Effector CD4-positive, alpha-beta T cell (primary cell): ENCODE measurements around the gene IKZF4.
A peak's percentile ranks its signal among the peaks of the same experiment; 100 is the strongest.
"Not testable (repeated sequence)": the region's sequence is repeated elsewhere in the genome, so short reads cannot be mapped to it uniquely, and the experiment has no call there.

Experiments
- DNase-seq: peaks from one replicate; pipeline ENCODE4 v3.0.0-alpha.2; 2020

Gene IKZF4

GRCh38 chr12:56040963-56041551 is 20.2 kb downstream of the IKZF4 start:
- DNase-seq, result no peak

GRCh38 chr12:56041552-56042429 is 20.9 kb downstream of the IKZF4 start, which contains the start of gene RPS26:
Gene RPS26 (plus strand): TSS chr12:56041918. CDS start chr12:56042167, 249 bp downstream.
- peak; percentile 93 for DNase-seq

GRCh38 chr12:56042430-56042813 is 21.6 kb downstream of the IKZF4 start:
- not testable (repeated sequence) for DNase-seq

DNA sequence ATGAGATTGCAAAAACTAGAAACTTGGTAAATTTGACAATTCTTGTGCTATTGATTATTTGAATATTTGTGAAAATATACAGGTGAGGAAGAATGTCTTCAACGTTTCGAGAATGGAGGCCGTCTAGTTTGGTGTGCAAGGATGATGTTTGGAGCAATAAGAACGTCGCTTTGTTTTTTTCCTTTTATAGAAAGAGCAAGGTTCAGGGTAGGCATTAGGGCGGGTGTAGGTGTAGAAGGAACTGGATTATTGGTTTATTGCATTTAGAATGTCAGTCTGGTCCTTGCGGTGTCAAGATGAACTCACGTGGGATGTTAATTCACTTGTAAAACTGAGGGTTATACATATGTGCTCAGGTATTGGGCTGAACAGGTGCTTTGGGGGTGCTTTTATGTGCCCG is 22.0 kb downstream of the IKZF4 start:
- DNase-seq, result no peak

DNA sequence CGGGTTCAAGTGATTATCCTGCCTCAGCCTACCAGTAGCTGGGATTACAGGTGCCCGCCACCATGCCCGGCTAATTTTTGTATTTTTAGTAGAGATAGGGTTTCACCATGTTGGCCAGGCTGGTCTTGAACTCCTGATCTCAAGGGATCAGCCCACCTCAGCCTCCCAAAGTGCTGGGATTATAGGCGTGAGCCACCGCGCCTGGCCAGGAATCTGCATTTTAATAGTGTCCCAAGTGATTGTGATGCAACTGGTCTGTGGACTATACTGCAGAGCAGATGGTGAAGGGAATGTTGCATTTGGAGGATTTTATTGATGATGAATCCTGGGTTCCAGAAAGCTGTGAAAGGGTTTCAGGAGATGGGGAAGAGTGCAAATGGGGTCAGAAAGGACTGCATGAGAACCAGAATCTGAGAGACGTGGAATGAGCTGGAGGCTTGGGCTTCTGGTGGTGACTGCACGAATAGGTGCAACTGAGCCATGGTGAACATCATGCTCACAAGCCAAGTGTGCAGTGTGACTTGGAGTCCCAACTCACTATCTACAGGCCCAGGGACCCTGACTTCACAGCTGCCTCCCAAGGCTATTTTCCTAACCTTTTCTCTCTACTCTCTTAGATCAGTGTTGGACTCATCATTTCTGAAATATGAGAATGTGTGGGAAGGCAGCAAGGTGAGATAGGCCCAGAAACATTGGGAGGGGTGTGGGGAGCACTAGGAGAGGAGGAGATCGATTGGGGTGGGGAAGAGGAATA is 25.4 kb downstream of the IKZF4 start:
- no peak for DNase-seq

DNA sequence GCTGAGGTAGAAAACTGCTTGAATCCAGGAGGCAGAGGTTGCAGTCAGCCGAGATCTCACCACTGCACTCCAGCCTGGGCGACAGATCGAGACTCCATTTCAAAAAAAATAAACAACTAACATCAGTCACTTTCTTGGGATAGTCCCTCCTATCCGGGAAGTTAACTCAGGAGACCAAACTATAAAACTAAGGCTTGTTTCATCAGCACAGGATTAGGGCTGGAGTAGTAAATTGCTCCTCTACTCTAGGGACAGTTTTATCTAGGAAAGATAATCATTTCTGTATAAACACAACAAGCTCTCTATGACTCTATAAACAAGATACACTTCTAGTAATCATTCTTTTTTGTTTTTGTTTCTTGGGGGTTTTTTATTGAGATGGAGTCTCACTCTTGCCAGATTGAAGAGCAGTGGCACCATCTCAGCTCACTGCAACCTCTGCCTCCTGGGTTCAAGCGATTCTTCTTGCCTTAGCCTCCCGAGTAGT is 32.6 kb downstream of the IKZF4 start:
- no peak for DNase-seq

DNA sequence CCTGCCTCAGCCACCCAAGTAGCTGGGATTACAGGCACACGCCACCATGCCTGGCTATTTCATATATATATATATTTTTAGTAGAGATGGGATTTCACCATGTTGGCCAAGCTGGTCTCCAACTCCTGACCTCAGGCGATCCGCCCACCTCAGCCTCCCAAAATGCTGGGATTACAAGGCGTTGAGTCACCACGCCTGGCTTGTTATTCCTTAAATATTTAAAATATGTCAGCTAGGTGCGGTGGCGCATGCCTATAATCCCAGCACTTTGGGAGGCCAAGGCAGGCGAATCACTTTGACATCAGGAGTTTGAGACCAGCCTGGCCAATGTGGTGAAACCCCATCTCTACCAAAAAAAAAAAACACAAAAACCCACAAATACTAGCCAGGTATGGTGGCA is 39.1 kb downstream of the IKZF4 start:
- DNase-seq, result not testable (repeated sequence)

DNA sequence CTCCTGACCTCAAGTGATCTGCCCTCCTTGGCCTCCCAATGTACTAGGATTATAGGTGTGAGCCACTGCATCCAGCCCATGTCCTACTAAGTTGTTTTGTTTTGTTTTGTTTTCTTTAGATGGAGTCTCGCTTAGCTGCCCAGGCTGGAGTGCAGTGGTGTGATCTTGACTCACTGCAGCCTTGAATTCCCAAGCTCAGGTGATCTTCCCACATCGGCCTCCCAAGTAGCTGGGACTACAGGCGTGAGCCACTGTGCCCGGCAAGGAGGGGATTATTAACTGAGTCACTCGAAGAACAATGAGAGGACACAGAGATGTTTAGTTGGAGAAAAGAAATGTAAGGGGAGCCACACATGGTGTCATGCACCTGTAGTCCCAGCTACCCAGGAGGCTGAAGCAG is 41.1 kb downstream of the IKZF4 start:
- no peak for DNase-seq

DNA sequence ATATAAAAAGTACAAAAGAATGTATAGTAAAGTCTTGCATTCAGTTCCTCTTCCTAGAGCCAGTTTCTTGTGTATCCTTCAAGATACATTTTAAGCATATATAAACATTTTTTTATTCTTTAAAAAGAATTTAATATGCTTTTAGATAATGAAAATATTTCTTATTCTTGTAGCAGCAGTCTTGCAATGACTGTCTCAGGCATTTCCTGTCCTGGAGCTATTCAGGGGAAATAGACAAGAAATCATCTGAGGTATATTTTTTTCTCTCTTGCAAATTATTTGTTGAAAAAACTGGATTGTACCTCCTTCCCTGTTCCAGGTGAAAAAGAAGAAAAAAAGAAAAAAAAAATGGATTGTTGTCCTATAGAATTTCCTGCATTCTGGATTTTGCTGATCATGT is 42.2 kb downstream of the IKZF4 start:
- DNase-seq, result no peak

GRCh38 chr12:56071648-56072047 is 50.8 kb downstream of the IKZF4 start:
- DNase-seq, result no peak

- no peak for DNase-seq
Observed at GRCh38 chr12:56074396-56074795, 53.6 kb downstream of the IKZF4 start.

GRCh38 chr12:56077966-56078365 is 57.1 kb downstream of the IKZF4 start:
- DNase-seq, result not testable (repeated sequence)

- DNase-seq, result no peak
Observed at GRCh38 chr12:56078427-56078826, 57.6 kb downstream of the IKZF4 start.

DNA sequence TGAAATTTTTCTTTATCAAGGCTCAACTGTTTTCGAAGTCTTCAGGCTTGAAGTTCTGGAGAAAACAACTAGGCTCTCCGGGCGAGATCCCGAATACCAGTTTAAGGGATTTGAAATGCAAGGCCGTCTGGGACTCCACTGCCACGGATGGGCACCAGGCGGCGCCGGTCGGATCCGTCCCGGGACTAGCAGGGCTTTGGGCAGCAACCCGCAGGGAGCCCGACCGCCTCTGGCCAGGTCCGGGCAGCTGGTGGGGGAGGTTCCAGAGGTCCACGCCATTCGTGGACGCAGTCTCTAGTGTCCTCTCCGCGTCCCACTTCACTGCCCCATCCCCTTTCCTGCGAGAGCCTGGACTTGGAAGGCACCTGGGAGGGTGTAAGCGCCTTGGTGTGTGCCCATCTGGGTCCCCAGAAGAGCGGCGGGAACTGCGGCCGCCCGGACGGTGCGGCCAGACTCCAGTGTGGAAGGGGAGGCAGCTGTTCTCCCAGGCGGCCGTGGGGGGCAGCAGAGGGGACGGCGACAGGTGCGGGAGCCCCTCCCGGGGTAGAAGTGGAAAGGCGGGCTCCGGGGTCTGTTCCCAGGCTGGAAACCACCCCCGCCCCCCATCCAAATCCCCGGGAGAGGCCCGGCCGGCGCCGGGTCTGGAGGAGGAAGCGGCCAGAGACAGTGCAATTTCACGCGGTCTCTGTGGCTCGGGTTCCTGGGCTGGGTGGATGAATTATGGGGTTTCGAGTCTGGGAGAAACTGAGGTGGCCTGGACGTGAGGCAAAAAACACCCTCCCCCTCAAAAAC is 58.3 kb downstream of the IKZF4 start:
- peak; percentile 36 for DNase-seq

DNA sequence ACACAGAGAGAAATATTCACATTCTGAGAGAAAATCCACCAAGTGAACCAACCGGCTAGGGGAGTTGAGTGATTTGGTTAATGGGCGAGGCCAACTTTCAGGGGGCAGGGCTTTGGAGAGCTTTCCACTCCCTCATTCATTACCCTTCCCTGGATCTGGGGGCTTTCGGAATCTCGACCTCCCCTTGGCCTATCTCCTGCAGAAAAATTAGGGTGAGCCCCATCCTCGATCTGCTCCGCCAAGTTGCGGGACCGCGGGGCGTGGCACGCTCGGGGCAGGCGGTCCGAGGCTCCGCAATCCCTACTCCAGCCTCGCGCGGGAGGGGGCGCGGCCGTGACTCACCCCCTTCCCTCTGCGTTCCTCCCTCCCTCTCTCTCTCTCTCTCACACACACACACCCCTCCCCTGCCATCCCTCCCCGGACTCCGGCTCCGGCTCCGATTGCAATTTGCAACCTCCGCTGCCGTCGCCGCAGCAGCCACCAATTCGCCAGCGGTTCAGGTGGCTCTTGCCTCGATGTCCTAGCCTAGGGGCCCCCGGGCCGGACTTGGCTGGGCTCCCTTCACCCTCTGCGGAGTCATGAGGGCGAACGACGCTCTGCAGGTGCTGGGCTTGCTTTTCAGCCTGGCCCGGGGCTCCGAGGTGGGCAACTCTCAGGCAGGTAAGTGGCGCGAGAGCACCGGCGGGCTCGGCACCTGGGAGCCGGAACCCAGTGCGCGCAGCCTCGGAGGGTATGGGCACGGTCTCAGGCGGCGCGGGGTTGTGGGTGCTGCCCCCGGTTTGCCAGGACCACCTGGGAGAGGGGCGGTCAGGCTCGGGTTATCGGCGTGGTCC is 59.1 kb downstream of the IKZF4 start, which contains the start of gene ERBB3:
ERBB3 (plus strand) TSS at position 443 of the 833 bp plus-strand sequence; CDS start at position 579, 136 bp downstream.
- DNase-seq, result peak; percentile 60

GRCh38 chr12:56080556-56081138 is 59.8 kb downstream of the IKZF4 start:
- no peak for DNase-seq

GRCh38 chr12:56081393-56082347 is 60.8 kb downstream of the IKZF4 start:
- no peak for DNase-seq

- DNase-seq, result no peak
Observed at GRCh38 chr12:56082382-56082781, 61.5 kb downstream of the IKZF4 start.

GRCh38 chr12:56082967-56083366 is 62.1 kb downstream of the IKZF4 start:
- DNase-seq, result no peak
